GM12878 (cell line): ENCODE data around the gene PTPMT1. TPM values are rescaled to one million over a fixed set of nuclear protein-coding genes. Genes with fewer than 3 reads are reported as not detected.

Source experiments
- ATAC-seq: fragments of 200-7000 bp; cut with Tn5 transposase; 3 replicates; pipeline ENCODE4 v1.9.1; 2020; ENCODE audit warnings: mild to moderate bottlenecking, moderate library complexity
- BruUV-seq: library from RNA; stranded (reverse); fragments of 400-500 nt; replicated peaks from 2 replicates; lab custom pipeline; 2021; lab: Mats Ljungman, UMichigan
- CTCF ChIA-PET: fragments of 300-600 bp; sonication (Branson Sonifier 250); formaldehyde crosslinking; extraction: SDS; loops from one replicate; lab custom pipeline; 2021; ENCODE audit warnings: inconsistent platforms; lab: Yijun Ruan, JAX
- POLR2A ChIA-PET: fragments of 350-600 bp; formaldehyde crosslinking; extraction: SDS; loops from one replicate; lab custom pipeline; 2021; ENCODE audit warnings: inconsistent platforms; lab: Charles Lee
- RAD21 ChIA-PET: fragments of 300-600 bp; sonication (Branson Sonifier 250); formaldehyde crosslinking; loops from one replicate; lab custom pipeline; 2023; ENCODE audit warnings: antibody characterized with exemption; ENCODE audit not compliant: unreplicated experiment; lab: Charles Lee
- SMC1A ChIA-PET: fragments of 300-600 bp; sonication (Branson Sonifier 250); formaldehyde crosslinking; loops from one replicate; lab custom pipeline; 2023; ENCODE audit not compliant: unreplicated experiment, uncharacterized antibody; lab: Charles Lee
- DNase-seq: peaks from one replicate; pipeline ENCODE4 v3.0.0-alpha.2; 2011; ENCODE audit warnings: low read depth, low spot score
- FAIRE-seq: peaks from 3 replicates; lab custom pipeline; 2011; peaks lifted over from hg19 to GRCh38; lab: Jason Lieb, UNC
- H2AFZ ChIP-seq: 2 replicates; pipeline ENCODE4 v1.6.0; 2011; ENCODE audit warnings: low read depth, low read length, control low read depth; ENCODE audit not compliant: control insufficient read depth
- H3K27ac ChIP-seq: 2 replicates; pipeline ENCODE4 v1.5.1; 2011; ENCODE audit warnings: control low read depth; ENCODE audit not compliant: control insufficient read depth, insufficient read depth
- H3K27me3 ChIP-seq, 2 experiments: replicated peaks in 1 of 2; 2 replicates each; pipeline versions ENCODE4 v1.6.0 to v1.6.1; 2011; ENCODE audit warnings: low read length in 1 of 2; ENCODE audit not compliant: control insufficient read depth in 2 of 2, insufficient read depth in 2 of 2
- H3K36me3 ChIP-seq, 2 experiments: 2 replicates each; pipeline ENCODE4 v1.5.1; 2011; ENCODE audit warnings: low read length in 1 of 2; ENCODE audit not compliant: control insufficient read depth in 2 of 2, insufficient read depth in 2 of 2
- H3K4me1 ChIP-seq: 2 replicates; pipeline ENCODE4 v1.6.1; 2011; ENCODE audit warnings: mild to moderate bottlenecking, low read length, moderate library complexity, mixed read lengths; ENCODE audit not compliant: control insufficient read depth, insufficient read depth
- H3K4me2 ChIP-seq: 2 replicates; pipeline ENCODE4 v1.6.0; 2011; ENCODE audit warnings: control low read depth; ENCODE audit not compliant: control insufficient read depth, insufficient read depth
- H3K4me3 ChIP-seq: fragments of 200-600 bp; sonication (generic); 2 replicates; pipeline ENCODE4 v1.5.1; 2016
- H3K79me2 ChIP-seq: 2 replicates; pipeline ENCODE4 v1.6.0; 2011; ENCODE audit warnings: low read length; ENCODE audit not compliant: control insufficient read depth, insufficient read depth
- H3K9ac ChIP-seq: 2 replicates; pipeline ENCODE4 v1.8.0; 2011; ENCODE audit warnings: low read length, control low read depth, mixed read lengths; ENCODE audit not compliant: control insufficient read depth, insufficient read depth
- H3K9me3 ChIP-seq: replicated peaks from 3 replicates; pipeline ENCODE4 v1.5.1; 2011; ENCODE audit warnings: mild to moderate bottlenecking, low read length; ENCODE audit not compliant: control insufficient read depth, insufficient read depth
- H4K20me1 ChIP-seq: 2 replicates; pipeline ENCODE4 v1.6.0; 2011; ENCODE audit not compliant: control insufficient read depth, insufficient read depth
- BACH1 ChIP-seq: fragments of 450-650 bp; IDR thresholded peaks from 2 replicates; pipeline ENCODE4 v1.6.1; 2017; ENCODE audit warnings: mild to moderate bottlenecking, borderline replicate concordance
- CBFB ChIP-seq: IDR thresholded peaks from 2 replicates; pipeline ENCODE4 v1.6.1; 2016; ENCODE audit warnings: antibody characterized with exemption, low read depth
- EGR1 ChIP-seq, 2 experiments: IDR thresholded peaks; 1 replicate in 1 of 2; 2 replicates in 1 of 2; pipeline ENCODE4 v1.6.1; 2011 to 2012; ENCODE audit warnings: low read depth in 2 of 2, low read length in 2 of 2, borderline replicate concordance in 1 of 2, mild to moderate bottlenecking in 1 of 2, moderate library complexity in 1 of 2
- HDAC2 ChIP-seq: fragments of 200-600 bp; sonication (generic); IDR thresholded peaks from 2 replicates; pipeline ENCODE4 v1.6.1; 2017
- NKRF ChIP-seq: fragments of 450-650 bp; conservative IDR thresholded peaks from 2 replicates; pipeline ENCODE4 v1.6.1; 2017; ENCODE audit warnings: mild to moderate bottlenecking, moderate library complexity
- NRF1 ChIP-seq: conservative IDR thresholded peaks from 2 replicates; pipeline ENCODE4 v1.6.1; 2011; ENCODE audit warnings: mild to moderate bottlenecking, low read depth, low read length, improper control_type of control experiment
- POLR2AphosphoS5 ChIP-seq: IDR thresholded peaks from 2 replicates; pipeline ENCODE4 v1.6.1; 2011; ENCODE audit warnings: mild to moderate bottlenecking, low read length, inconsistent platforms
- SMAD5 ChIP-seq: IDR thresholded peaks from 2 replicates; pipeline ENCODE4 v1.6.1; 2016; ENCODE audit warnings: antibody characterized with exemption, low read depth
- SREBF1 ChIP-seq: IDR thresholded peaks from 2 replicates; pipeline ENCODE4 v1.6.1; 2012; ENCODE audit warnings: mild to moderate bottlenecking, low read length
- TBL1XR1 ChIP-seq: IDR thresholded peaks from 2 replicates; pipeline ENCODE4 v1.6.1; 2012; ENCODE audit warnings: low read depth, low read length, improper control_type of control experiment
- WGBS: methylation state at CpG from one replicate; pipeline ENCODE4 v1.1.6; 2016; ENCODE audit warnings: low lambda C conversion rate; ENCODE audit not compliant: insufficient replicate concordance, insufficient coverage; ENCODE audit errors: missing lambda C conversion rate; 5-methylcytosine and 5-hydroxymethylcytosine counted together
- in situ Hi-C: fragments of 300-500 bp; cut with MboI; formaldehyde crosslinking; loops from 9 replicates; pipeline ENCODE4 v1.14.3; 2018; ENCODE audit warnings: mixed read lengths
- intact Hi-C: fragments of 100-400 bp; cut with micrococcal nuclease; formaldehyde crosslinking; loops from one replicate; pipeline ENCODE4 v1.14.2; 2022; ENCODE audit not compliant: unreplicated experiment
- polyA plus RNA-seq, 11 experiments: library from polyadenylated mRNA; depleted of rRNA in 4 of 11; unstranded in 6 of 11; stranded (reverse) in 5 of 11; fragments of >200 nt; fragmentation: Nextera tagmentation in 4 of 11; fragmentation: Illumina TruSeq in 1 of 11; extraction: Ambion mirVana in 4 of 11; extraction: Trizol in 1 of 11; gene quantifications; 1 replicate in 1 of 11; 2 replicates in 10 of 11; pipeline versions ENCODE4 v1.2.1 to v1.2.3, GENCODE V29; 2011 to 2016; ENCODE audit warnings: inconsistent platforms in 2 of 11, missing spikeins in 2 of 11, low read depth in 1 of 11
- total RNA-seq, 4 experiments: library from RNA; depleted of rRNA in 3 of 4; stranded (reverse); fragments of >200 nt in 3 of 4; fragmentation: Illumina TruSeq in 1 of 4; extraction: Trizol in 1 of 4; gene quantifications; 2 replicates each; pipeline versions ENCODE4 v1.2.1 to v1.2.3, GENCODE V29; 2013 to 2021

The PTPMT1 gene
- total and polyA plus RNA-seq, 10 of the 15 experiments (the other 5 are each of a cell fraction or from before 2014, with no cell fraction given), result 12.0 to 116 (median 58.2) TPM

GRCh38 chr11:47572715-47573255 is 7.4 kb downstream of the PTPMT1 start (continued):
- no peak for TF ChIP-seq BACH1
- no peak for TF ChIP-seq SREBF1
- TF ChIP-seq POLR2AphosphoS5, result no peak
- TF ChIP-seq EGR1 (IDR thresholded peaks at IDR 0.05; ENCODE audit: borderline replicate concordance in 1 of 2, low read depth in 2 of 2, low read length in 2 of 2), result no peak
- TF ChIP-seq NKRF, result no peak

GRCh38 chr11:47573321-47573720 is 7.9 kb downstream of the PTPMT1 start:
- no peaks in the 10 kb centered on the region for H3K27me3 ChIP-seq
- ATAC-seq (no peak), DNase-seq (no peak)
- no peak overlapping the region for H3K27ac ChIP-seq
- peaks cover 10 to 42% of the 10 kb centered on the region in 2 experiments for H3K36me3 ChIP-seq
- BruUV-seq, result TSS peak; percentile 24
- TF ChIP-seq HDAC2 (no peak), TBL1XR1 (no peak), CBFB (no peak), SMAD5 (no peak), NRF1 (no peak)
- TF ChIP-seq, all 136 proteins: peak for 0
- no peak overlapping the region for H3K4me3 ChIP-seq
- ChIA-PET CTCF (interaction anchor here (0.6 to 1.0 kb wide), 3 partner anchors 23 to 99 kb away, joined by 3 read pairs; no protein-coding TSS in a partner anchor), SMC1A (interaction anchor here (0.9 kb wide), 1 partner anchor 50 kb away, joined by 4 read pairs; no protein-coding TSS in a partner anchor), POLR2A (interaction anchor here (0.5 kb wide), 1 partner anchor 98 kb away, joined by 3 read pairs; no protein-coding TSS in a partner anchor), RAD21 (interaction anchor here (1.1 kb wide), 1 partner anchor 61 kb away, joined by 3 read pairs; no protein-coding TSS in a partner anchor)
- peaks cover 16% of the 10 kb centered on the region for H3K79me2 ChIP-seq
- H4K20me1 ChIP-seq, result 0 out of 2 replicates have a peak, but pooled peaks cover 3% of the 10 kb centered on the region
- no peaks in the 10 kb centered on the region for H3K9me3 ChIP-seq
- in situ Hi-C loops (no loop called here), intact Hi-C loops (no loop called here)
- peaks cover 9% of the 10 kb centered on the region for H3K4me1 ChIP-seq
- no peak overlapping the region for H2AFZ ChIP-seq
- no peak overlapping the region for H3K9ac ChIP-seq
- no peak for FAIRE-seq
- H3K4me2 ChIP-seq, result no peak overlapping the region; the same call in 1 of the 2 replicates
- WGBS, result 88% methylated on average over 11 of the region's 11 CpGs
